Liver (tissue), 3 donors: ENCODE measurements around the gene PDIA4.

Experiments used
- CTCF ChIP-seq: fragments of 150-350 bp; IDR thresholded peaks from 2 replicates; pipeline ENCODE4 v1.5.1; 2017; ENCODE audit warnings: improper control_type of control experiment, low read depth, low read length; ENCODE audit not compliant: missing input control
- FOXA1 ChIP-seq: IDR thresholded peaks from 2 replicates; pipeline ENCODE4 v1.6.1; 2016; ENCODE audit warnings: antibody characterized with exemption
- MAX ChIP-seq: IDR thresholded peaks from 2 replicates; pipeline ENCODE4 v1.6.1; 2016; ENCODE audit warnings: antibody characterized with exemption
- RAD21 ChIP-seq, 2 donors: IDR thresholded peaks; 2 replicates each; pipeline ENCODE4 v1.6.1; 2016; ENCODE audit warnings: antibody characterized with exemption in 2 of 2, mild to moderate bottlenecking in 2 of 2
- REST ChIP-seq: IDR thresholded peaks from 2 replicates; pipeline ENCODE4 v1.6.1; 2016; ENCODE audit warnings: antibody characterized with exemption, mild to moderate bottlenecking
- SP1 ChIP-seq: IDR thresholded peaks from 2 replicates; pipeline ENCODE4 v1.6.1; 2018; ENCODE audit warnings: antibody characterized with exemption, mild to moderate bottlenecking
- TAF1 ChIP-seq: conservative IDR thresholded peaks from 2 replicates; pipeline ENCODE4 v1.6.1; 2016; ENCODE audit warnings: antibody characterized with exemption, mild to moderate bottlenecking
- YY1 ChIP-seq: IDR thresholded peaks from 2 replicates; pipeline ENCODE4 v1.6.1; 2016; ENCODE audit warnings: antibody characterized with exemption, mild to moderate bottlenecking
- donor health status: healthy.
- donor health status: healthy.

GRCh38 chr7:148983200-148984146 lies 44.8 kb downstream of the PDIA4 start:
- TF ChIP-seq SP1 (no peak), RAD21 (IDR thresholded peaks at IDR 0.05) (no peak), CTCF (no peak), TAF1 (no peak), MAX (no peak), YY1 (no peak), REST (no peak), FOXA1 (no peak)
